ELF-1 (cell line): Measurements from ENCODE around the gene MBOAT2.
"Not testable (repeated sequence)": the region's sequence is repeated elsewhere in the genome, so short reads cannot be mapped to it uniquely, and the experiment has no call there.

ENCODE experiments used
- DNase-seq: peaks from one replicate; pipeline ENCODE4 v3.0.0-alpha.2; 2016; ENCODE audit warnings: low read depth, low spot score

Gene MBOAT2, protein sequence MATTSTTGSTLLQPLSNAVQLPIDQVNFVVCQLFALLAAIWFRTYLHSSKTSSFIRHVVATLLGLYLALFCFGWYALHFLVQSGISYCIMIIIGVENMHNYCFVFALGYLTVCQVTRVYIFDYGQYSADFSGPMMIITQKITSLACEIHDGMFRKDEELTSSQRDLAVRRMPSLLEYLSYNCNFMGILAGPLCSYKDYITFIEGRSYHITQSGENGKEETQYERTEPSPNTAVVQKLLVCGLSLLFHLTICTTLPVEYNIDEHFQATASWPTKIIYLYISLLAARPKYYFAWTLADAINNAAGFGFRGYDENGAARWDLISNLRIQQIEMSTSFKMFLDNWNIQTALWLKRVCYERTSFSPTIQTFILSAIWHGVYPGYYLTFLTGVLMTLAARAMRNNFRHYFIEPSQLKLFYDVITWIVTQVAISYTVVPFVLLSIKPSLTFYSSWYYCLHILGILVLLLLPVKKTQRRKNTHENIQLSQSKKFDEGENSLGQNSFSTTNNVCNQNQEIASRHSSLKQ

DNA sequence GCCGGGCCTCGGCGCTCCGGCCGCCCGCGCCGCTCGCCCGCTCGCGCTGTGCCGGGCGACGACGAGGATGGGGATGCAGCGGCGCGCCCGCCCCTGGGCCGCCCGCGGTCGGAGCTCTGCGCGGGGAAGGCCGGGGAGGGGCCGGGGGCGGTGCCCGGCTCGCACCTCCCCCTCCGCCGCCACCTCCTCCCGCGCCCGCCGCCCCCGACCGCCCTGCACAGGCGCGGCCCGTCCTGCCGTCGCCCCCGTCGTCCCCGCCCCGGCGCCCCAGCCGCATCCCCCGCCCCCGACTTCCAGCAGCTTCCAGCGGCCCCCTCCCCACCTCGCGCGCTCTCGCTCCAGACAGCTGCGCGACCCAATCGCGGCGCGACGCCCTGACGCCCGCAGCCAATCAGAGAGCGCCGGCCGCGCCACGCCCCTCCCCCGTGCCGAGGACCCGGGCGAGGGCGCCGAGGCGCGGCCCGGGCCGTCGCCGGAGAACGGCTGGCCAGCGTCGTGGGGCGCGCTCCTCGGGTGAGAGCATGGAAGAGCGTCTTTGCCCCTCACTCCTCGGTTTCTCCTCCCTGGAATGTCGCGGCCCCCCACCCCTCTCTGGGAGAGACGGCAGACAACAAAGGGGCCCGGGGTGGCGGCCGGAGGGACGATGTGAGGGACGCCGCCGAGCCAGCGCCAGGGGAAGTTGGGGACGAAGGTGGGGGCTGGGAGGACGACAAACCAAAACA lies at the start of gene MBOAT2:
Gene MBOAT2, minus strand, starts transcription at position 69 of the 722 bp plus-strand sequence. CDS start 70 bp downstream, outside the sequence.
- DNase-seq = peak; percentile 89

DNA sequence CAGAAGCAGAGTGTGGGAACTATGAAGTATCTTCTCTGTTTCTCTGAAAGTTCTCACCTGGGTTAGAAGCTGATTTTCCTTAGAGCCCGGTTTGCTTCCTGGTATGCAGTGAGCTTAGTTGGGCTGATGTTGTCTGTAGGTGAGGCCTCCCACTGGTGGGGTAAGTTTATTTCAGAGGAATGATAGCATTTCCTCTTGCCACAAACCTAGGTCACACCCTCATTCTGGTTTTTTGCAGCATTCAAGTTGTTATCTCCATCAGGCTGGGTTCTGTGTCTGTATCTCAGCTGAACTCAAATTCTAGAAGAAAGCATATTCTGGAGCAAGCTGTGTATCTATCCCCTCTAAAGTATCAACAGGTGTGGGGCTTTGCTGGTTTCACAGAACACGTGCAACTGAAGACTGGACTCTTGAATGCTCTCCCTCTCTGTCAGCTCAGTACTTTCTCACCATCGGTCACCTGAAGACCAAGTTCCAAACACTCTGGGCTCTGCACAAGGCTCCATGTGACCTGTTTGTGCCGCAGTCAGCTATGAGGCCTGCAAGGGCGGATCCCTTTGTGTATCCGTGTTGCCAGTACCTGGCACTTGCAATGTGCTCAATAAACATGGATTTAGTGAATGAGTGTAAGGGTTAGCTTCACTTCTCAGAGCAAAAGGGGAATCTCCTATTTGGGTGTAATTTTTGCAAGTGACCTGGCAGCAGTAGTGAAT lies 49.5 kb upstream of the MBOAT2 start:
- no peak for DNase-seq

DNA sequence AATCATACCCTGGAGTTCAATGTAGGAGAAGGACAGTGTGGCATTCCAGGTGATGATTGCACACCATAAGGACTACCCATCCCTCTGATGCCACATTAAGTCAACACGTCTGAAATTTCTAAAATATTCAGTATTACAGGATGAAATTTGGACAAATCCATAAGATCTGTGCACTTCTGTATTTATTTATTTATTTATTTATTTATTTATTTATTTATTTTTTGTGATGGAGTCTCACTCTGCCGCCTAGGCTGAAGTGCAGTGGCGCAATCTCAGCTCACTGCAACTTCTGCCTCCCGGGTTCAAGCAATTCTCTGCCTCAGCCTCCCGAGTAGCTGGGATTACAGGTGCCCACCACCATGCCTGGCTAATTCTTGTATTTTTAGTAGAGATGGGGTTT lies 48.0 kb upstream of the MBOAT2 start:
- DNase-seq = not testable (repeated sequence)

DNA sequence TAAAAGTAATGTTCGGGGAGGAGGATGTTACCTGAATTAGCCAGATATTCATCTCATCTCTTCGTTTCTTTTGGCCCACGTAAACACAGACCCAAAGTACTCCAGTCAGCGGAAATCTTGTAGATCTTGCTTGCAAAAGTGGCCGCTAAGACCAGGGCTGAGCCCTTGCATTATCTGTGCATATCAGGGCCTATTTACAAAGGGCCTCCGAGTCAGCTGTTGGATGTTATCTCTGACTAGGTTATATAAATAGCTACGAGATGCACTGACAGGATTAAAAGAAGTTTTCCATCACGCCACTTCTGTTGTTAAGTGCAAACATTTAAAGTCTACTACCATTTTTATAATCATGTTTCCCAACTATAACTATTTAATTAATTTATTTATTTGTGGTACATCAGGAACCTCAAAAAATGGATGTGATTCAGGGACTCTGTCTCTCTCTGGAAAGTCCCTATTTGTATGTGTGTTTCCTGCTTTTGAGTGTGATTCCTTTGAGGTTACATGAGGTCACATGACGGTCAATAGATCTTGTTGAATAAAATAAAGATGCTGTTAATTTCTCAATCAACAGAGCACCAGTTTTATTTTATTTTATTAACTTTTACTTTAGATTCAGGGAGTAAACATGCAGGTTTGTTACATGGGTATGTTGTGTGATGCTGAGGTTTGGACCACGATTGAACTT lies 46.8 kb upstream of the MBOAT2 start:
- peak; percentile 11 for DNase-seq

DNA sequence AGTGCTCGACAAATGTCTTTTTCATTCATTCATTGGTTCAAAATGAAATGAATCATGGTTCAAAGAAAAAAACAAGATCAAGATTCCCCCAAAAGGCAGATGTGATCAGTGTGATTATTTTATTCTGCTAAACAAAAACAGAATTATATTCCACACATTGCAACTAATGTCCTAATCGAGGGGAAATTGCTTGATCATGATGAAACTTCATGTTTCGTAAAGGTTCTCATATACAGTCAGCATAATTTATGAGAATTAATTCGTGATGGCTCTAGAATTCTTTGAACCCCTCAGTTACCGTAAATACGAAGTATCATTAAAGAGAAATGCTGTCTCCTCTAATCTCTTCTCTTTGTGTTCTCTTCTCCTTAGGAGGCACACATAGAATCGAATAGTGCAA lies 42.1 kb upstream of the MBOAT2 start:
- no peak for DNase-seq

DNA sequence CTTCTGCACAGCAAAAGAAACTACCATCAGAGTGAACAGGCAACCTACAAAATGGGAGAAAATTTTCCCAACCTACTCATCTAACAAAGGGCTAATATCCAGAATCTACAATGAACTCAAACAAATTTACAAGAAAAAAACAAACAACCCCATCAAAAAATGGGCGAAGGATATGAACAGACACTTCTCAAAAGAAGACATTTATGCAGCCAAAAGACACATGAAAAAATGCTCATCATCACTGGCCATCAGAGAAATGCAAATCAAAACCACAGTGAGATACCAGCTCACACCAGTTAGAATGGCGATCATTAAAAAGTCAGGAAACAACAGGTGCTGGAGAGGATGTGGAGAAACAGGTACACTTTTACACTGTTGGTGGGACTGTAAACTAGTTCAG lies 40.0 kb upstream of the MBOAT2 start:
- not testable (repeated sequence) for DNase-seq

DNA sequence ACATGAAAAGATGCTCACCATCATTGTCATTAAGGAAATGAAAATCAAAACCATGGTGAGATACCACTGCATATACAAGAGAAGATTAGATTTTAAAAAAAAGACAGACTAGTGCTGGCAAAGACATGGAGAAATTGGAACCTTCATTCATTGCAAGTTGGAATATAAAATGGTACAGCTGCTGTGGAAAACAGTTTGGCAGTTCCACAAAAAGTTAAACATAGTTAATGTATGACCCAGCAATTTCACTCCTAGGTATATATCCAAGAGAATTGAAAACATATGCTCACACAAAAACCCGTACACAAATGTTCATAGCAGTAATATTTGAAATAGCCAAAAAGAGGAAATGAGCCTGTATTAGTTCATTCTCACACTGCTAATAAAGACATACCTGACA lies 33.7 kb upstream of the MBOAT2 start:
- no peak for DNase-seq

DNA sequence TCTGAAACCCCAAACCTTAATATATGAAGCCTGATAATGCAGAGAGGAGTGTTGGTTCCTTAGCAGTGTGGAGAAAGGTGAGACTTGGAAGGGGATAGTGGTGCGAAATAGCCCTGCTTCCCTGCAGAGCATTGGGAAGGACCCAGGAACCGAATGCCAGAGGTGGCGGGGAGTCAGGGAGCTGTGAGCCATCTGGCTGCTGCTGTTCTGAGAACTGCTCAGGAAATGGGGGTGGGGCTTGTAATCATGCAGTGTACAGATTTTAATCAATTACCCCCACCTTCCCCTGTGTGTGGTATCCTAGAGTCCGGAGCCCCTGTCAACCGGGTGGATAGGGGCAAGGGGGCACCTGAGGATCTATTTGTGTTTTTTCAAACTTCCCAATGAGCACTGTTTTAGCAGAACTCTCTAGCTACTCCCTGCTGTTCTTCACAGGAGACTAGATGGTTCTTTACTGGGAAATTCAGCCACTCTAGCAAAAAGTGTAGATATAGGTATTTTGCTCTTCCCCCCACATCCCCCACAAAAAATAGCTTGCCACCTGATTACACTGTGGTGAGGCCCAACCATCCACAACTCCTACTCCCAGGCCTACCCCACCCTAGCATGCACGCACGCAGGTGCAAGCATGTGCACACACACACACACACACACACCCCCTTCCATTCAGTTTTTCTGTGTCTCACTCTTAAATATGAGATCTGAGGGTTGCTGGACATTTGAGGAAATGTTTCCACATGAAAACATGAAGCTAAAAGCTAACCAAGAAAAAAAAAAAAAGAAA lies 30.1 kb upstream of the MBOAT2 start:
- no peak for DNase-seq

DNA sequence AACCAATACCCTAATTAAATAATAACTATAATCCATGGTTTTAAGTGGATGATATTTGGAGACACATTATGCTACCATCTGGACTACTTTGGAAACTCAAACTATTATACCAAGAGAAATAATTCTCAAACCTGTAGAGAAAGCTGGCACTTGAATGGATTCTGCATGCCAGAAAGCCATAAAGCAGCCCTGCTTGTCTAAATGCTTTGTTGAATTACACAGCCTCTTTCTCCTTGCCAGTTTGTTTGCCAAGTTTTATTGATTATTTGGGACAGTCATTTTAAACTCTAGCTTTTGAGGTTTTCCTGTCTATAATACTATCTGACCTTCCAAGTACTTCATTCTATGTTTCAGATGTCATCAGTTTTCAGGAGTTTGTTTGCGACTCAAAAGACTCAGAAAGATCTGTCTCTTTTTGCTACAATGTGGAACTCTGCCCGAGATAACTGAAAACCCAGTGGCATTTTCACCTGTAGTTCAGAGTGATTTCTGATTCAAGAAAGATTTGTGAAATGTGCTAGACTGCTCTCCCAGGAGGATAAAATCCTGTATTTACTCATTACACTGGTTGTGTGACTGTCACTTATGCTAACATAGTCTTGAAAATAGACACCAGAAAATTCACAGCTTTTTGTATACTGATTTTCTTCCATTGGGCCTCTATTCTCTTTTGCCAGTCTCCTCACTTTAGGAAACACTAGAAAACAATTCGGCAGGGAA lies 29.2 kb upstream of the MBOAT2 start:
- no peak for DNase-seq

DNA sequence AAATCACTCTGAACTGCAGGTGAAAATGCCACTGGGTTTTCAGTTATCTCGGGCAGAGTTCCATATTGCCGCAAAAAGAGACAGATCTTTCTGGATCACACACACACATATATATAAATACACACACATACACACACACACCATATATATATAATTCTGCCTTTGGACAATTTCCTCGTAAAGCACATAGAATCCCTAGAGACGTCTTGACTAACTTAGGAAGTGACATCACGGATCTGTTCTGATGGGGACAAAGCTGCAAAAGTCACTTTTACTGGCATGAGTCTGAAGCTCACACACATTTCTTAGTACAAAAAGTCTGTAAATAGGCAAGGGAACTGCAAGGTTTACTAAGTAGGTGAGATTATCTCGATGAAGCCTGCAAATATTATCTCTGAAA lies 28.6 kb upstream of the MBOAT2 start:
- DNase-seq = no peak

DNA sequence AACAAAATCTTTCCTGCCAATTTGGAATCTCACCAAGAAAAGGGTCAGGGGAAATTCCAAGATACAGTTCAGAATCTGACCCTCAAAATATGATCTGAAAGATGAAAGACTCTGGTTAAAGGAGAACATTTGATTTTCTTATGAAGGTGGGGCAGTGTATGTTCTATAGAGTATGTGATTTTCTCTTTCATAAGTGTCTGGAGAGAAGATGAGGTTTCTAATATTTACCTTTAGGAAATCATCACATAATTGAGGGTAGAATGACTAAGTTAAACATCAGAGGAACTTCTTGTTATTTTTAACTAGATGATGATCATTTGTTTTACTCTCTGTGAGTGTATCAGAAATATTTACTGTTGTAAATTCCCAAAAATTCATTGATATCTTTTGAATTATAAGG lies 27.8 kb upstream of the MBOAT2 start:
- DNase-seq = no peak

DNA sequence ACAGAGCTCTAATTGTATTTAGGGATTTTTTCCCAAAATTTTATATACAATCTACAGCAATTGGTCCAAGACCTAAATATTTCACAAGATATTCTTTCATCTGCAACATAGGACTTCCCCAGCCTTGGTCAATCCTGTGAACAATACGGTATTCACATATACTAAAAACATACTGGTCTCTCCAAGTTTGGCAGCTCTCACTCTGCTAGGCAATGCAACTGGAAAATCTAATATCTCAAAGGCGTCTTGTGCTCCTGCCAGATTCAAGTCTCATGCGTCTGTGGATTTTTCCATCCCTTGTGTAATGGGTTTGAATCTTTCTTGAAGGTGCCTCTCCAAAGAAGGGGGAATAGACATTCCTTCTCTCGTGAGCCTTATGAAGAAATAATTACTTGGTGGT lies 27.4 kb upstream of the MBOAT2 start:
- no peak for DNase-seq

DNA sequence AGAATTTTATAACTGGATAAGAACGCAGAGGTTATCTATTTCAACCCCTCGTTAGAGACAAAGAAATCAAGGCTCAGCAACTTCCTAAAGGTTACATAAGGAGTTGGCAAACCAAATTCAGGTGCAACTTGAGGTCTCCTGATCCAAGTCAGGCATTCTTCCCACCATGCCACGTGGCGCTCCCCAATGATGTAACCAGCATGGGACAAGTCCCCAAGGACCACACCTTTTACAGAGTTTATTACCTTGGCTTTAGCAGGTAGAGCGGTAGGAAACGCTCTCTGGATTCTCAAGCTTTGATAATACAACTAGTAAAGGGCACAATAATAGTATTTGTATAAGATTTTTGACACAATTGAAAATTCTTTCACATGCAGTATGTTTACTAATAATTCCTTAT lies 26.7 kb upstream of the MBOAT2 start:
- no peak for DNase-seq

DNA sequence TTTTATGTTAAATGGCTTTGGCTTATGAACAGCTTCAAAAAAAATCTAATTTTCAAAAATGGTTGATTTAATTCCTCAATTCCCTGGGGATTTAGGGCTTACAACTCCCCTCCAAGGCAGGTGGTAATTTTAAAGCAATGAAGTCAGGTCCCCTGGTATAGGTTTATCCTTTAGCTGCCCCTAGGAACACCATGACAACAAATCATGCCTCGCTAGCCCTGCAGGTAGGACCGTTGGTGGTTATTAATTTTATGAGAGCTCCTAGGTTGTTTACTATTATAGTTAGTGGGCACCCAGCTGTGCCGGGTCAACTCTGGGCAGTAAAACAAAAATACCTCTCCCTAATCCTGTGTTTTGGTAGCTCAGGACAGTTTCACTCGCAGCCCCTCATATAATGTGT lies 26.2 kb upstream of the MBOAT2 start:
- DNase-seq = no peak

DNA sequence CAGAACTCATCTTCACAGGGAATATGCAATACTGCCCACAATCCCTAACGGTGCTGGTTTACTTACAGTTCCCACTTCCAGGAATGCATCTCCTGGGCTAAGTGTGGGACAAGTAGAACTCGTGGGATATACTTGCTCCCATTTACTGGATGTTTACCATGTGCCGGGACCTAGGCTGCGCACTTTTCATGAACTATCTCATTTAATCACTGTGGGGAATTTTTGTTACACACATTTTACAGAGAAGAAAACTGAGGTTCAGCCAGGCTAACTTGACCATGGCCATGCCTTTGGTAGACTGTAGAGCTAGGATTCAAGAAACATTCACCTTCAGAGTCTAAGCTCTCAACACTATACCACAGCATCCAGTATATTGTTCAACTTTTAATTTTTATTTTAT lies 24.4 kb upstream of the MBOAT2 start:
- DNase-seq = no peak

DNA sequence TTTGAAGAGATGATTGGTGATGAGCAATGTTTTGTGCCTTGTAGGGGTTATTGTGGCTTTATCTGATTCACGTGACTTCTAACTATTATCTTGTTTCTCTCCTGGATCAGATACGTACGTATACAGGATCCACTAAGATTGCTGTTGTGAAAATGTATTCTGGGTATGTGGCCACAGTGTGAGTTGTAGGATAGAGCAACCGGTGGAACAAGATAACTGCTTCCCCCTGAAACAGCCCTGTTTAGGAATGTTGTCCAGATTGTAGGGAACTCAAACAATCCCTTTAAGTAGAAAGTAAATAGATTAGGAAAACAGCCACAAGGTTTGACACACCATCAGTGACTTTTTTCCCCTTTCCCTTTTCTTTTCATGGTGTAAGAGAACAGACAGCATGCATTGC lies 22.3 kb upstream of the MBOAT2 start:
- DNase-seq = no peak

DNA sequence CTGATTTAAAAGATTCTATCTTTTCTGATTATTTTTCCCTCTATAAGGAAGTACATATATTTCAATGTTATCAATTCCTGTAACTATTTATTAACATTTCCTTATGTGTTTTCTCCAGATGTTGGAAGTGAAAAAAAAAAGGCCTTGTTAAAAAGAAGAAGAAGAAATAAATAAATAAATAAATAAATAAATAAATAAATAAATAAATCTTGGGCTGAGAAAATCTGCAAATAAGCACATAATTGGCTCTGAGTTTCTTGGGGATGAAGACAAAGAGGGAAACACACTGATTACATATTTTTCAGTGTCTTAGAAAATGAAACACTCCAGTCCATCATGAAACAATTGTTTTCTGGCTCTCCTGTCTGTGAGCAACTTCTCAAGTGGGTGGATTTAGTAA lies 21.1 kb upstream of the MBOAT2 start:
- no peak for DNase-seq

DNA sequence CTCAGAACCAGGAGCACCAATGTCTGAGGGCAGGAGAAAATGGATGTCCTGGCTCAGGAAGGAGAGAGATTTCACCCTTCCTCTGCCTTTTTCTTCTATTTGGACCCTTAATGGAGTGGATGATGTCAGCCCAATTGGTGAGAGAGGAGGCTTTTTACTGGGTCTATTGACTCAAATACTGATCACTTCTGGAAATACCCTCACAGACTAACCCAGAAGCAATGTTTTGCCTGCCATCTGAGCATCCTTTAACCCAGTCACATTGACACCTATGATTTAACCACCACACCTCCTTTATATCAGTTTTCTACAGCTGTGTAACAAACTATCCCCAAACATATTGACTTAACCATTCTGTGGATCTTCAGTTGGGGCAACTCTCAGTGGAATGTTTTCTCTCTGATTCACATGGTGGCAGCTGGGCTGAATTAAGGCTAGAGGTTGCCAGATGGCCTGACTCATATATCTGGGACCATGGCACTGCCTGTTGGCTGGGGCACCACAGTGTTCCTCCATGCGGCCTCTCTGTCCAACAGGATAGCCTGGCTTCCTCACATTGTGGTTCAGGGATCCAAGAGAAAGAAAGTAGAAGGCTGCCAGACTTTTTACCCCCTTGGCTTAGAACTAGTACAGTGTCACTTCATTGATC lies 18.2 kb upstream of the MBOAT2 start:
- no peak for DNase-seq

DNA sequence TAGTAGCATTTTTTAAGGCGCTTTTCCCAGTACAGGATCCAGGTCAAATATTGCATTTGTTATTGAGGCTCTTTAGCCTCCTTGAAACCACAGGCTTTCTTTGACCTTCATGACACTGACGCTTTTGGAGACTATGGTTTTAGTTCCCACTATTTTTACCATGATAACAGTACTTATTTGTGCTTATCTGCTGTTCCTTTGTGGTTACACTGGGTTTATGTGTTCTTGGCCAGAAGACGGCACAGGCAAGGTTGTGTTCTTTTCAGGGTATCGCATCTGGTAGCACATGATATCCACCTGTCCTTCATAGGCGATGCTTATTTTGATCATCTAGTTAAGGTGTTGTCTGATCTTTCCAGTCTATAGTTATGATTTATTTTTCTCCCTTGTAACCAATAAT lies 16.8 kb upstream of the MBOAT2 start:
- DNase-seq = no peak

DNA sequence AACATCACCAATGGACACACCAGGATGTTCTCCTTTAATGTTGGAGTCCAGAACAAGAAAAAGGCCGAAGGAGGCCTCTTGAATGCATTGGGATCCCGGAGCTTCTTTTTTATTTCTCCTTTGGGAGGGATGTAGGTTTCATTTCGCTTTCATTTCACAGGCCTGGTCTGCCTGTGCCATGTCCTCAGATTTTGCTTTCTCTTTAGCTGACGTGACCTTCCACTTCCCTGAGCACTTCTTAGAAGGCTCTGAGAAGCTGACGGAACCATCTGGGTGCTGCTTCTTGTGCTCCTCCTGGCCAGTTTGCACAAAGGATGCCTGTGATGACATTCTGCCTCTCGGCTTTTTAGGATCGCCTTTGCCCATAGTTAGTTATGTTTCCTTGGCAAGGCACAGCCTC lies 15.1 kb upstream of the MBOAT2 start:
- DNase-seq = no peak
